Endometrium (tissue), 2 donors: ENCODE data around the gene ALX4.

Experiments
- FAIRE-seq: peaks from 2 replicates; lab custom pipeline; 2012; peaks lifted over from hg19 to GRCh38; lab: Jason Lieb, UNC
- donor health status: control.
- donor health status: control.

The ALX4 gene

DNA sequence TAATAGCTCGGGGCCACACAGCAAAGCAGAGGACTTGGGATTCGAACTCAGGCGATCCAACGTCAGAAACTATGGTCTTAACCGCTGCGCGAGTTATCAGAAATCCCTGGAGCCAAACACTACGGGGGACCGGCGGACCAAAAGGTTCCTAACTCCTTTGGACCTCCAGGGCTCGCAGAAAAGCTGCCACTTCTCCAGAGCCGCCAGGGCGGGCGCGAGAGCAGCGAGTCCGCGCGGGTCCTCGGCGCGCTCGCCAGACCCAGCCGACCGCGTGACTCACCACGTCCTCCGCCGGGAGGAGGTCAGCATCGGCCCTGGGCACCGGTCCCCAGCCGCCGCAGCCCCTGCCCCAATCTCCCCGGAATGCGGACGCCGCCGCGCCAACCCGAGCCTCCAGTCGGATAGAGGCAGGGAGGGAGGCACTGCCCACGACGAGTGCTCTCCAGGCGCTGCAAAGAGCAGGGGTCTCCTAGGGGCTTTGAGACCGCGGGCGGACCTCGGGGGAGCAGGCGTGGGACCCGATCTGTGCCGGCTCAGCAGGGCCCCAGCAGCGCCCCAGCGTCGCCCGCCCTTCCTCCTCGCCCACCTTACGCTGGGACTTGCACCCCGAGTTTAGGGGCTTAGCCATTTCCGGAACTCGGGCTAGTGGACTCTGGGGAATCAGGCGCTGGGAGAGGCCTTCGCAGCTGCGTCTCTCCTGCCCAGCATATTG is 6.2 kb upstream of the ALX4 start:
- FAIRE-seq = no peak

DNA sequence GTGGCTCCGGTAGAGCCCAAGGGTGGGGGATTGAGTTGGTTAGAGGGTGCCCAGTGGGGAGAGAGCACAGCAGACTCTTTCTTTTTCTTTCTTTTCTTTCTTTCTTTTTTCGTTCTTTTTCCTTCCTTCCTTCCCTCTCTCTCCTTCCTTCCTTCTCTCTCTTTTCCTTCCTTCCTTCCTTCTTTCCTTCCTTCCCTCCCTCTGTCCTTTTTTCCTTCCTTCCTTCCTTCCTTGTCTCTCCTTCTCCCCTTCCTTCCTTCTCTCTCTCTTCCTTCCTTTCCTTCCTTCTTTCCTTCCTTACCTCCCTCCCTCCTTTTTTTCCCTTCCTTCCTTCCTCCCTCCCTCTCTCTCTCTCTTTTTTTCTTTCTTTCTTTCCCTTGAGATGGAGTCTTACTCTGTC is 4.8 kb upstream of the ALX4 start:
- no peak for FAIRE-seq

DNA sequence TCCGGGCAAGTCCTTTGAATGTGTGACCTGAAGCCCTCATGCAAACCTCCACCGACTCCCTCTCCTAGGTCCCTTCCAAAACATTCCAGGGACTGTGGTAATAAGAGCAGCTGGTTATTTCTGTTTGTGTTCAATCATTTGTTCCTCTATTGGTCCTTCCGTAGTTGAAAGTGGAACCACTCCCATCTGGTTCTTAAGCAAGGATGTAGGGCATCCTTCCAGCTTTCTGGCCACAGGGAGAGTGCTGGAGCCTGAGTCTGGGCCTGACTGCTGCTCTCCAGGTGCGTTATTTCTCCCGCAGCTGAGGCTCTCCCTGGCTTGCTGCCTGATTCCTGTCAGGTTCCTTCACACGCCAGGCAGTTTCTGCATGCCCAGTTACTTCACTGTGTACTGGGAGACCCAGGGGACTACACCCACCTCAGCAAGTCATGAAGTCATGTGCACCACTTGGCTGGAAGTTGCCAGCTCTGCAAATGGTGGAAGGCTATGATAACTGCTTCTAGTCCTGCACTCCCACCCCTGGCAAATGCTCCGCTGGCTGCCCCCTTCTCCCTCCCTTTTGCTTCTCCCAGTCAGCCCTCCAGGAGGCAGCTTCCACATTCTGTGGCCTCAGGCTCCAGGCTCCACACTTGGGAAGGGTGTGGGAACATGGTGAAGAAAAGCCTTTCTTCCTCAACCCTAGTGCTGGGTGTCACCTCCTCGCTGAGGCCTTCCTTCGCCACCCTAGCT is 4.0 kb upstream of the ALX4 start:
- no peak for FAIRE-seq

DNA sequence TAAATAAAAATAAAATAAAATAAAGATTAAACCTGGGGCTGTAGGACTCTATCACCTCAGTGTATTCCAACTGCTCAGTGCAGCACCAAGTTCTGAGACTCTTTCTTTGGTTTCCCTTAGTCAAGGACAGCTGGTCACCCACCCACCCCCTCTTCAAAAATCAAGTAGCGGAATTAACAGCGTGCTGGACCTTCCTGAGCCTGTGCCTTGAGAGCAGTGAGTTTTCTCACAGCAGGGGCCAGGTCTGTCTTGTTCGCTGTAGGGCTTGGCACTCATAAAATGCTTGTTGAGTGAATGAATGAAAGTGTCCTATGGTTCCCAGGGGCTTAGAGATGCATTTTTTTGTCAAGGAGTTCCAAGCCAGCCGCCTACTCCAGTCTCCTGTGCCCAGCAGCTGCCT is 2.9 kb upstream of the ALX4 start:
- FAIRE-seq = no peak

DNA sequence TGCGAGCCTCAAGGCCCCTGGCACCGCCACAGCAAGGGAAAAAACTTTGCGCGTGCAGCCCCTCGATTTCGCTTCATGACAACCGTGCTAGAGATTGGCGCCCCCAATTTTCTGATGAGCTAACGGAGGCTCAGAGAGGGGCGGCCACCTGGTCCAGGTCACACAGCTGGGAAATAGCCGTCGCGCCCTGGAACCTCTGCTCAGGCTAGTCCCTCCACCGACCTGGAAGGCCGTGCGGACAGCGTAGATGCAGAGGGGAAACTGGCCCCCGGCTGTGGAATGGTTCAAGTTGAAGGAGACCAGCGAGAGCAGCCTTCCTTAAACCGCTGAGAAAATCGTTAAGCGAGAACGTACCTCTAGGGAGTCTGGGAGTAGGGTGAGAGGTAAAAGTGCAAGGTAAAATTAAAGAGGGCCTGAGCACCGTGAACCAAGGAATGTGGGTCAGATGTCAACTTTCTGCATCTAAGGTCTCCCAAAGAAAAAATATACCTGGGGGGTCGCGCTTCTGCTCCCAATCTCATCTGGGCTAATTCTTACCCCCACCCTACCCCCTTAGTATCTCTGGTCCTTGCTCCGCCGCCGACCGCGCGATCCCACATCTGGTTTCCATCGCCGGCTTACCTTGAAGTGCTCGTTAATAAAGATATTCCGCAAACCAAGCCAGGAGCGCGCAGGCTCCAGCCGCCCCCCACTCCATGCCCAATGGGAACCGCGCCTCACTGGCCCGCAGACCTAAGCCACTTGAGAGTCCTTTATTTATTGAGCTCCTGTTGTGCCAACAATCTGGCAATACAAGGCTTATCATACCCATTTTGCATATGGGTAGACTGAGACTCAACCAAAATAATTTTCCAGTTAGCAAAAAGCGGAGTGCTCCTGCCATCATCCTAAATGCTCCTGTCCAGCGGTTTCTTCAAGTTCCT is 1.7 kb upstream of the ALX4 start:
- no peak for FAIRE-seq

DNA sequence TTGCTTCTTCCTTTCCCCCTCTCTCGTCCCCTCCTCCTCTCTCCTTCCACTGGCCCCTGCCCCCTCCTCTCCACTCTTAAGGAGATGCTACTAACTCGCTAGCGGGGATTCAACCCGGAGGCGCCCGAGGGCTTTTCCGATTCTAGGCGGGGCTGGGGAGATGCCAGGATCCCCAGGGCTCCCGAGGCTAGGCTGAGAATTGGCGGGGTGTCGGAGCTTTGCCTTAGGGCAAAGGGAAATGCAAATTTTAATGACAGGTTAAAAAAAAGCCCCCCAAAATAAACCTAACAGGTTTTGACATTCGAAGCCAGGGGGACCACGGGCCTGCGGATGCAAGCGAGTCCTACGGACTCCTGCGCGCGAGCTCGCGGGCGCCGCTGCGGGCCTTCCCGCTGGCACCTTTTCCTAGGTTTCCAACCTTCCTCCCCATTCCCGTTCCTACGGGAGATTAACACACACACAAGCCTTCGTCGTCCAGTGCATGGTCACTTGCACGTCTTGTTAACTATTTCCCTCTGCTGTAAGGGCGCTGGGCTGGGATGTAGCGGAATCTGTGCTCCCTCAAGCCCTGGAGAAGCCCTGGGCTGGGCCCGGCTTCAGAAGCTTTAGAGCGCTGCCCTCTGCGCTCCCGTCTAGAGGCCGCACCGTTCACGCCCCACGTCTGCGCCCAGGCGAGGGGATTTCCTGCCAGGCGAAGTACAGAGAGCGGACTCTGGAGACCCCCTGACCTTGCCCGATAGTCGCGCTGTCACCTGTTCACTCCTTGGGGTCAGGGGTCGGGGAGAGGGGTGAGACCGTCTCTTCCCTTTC is 729 bp upstream of the ALX4 start:
- no peak for FAIRE-seq

DNA sequence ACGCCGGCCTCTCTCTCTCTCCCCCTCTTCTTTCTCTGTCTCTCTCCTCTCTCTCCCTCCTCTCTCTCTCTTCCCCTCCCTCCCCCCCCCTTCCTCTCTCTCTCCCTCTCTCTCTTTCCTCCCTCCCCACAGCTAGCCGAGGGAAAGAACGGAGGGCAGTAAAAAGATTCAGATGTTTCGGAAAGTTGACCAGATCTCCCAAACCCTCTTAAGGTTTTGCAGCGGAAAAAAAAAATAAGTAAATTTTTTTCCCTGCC is 195 bp upstream of the ALX4 start:
- no peak for FAIRE-seq

DNA sequence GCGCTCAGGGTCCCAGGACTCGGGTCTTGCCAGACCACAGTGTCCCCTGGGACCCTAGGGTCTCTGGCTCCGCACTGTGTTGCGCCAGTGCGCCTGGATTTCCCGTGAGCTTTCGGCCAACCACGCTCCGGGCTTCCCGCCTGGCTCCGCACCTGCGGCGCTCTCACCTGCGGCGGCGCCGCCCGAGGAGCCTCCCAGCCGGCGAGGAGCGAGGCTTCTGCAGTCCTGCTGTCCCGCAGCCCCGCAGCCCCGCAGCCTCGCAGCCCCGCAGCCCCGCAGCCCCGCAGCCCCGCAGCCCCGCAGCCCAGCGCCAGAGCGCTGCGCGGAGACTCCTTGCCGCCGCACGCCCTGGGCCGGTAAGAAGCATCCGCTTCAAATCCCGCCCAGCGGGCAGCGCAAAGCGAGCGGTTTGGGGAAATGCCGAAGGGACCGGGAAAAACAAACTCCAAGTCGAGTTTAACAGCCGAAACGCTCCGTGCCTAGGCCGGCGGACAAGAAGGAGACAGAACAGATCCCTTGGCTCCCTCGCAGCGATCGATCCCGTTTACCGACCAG is 939 bp downstream of the ALX4 start:
- no peak for FAIRE-seq

DNA sequence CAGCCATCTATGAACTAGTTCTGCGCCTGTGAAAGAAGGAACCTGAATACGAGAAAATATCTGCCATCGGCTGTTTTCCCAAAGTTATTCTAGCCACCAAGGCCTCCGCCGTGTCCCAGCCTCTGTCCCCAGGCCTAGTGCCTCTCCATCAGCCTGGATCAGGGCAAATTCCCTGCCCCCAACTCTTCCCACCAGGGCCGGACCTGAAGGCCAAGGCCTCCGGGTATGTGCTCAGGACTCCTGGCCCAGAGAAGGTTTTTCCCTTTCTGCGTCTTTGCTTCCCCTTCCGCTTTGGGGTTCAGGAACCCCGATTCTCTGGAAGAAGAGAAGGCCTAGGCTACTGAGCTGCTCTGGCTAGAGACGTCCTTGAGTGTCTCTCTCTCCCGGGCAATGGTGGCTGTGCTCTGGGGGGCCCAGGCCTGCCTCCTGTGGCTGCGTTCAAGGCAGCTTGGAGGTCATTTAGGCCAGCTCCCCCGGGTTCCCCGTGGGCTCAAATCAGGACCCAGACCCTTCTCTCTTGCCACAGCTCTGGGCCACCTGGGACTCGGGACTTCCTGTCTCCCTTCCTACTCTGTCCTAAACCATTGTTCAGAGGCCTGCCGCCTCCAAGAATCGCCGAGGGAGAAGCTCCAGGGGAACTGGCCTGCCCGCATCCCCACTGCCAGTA is 1.6 kb downstream of the ALX4 start:
- no peak for FAIRE-seq

DNA sequence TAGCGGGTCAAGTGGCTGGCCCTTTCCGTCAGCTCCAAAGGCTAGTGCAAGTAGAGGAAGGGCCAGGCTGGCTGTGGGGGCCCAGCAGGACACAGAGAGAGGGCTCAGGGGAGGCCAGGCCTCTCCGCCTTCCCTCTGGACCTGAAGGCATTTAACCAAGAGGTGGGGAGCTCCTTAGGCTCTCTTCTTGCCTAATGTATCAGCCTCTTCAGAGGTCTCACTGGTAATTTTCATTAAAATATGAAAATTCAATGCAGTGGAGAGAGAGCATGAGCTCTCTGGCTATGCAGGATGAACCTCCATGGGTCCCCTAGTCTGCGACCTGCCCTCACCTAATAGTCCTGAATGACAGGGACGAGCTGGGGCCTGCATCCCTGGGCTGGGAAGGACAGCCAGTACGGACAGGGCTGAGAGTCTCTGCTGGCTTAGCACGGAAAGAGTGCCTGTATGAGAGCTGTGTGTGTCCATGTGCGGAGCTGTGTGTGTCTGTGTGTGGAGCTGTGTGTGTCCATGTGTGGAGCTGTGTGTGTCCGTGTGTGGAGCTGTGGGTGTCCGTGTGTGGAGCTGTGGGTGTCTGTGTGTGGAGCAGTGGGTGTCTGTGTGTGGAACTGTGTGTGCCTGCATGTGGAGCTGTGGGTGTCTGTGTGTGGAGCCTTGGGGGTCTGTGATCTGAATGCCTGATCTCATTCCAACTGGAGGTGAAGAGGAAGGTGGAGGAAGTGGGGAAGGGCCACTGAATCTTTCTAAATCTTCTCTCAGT is 2.4 kb downstream of the ALX4 start:
- FAIRE-seq = no peak

DNA sequence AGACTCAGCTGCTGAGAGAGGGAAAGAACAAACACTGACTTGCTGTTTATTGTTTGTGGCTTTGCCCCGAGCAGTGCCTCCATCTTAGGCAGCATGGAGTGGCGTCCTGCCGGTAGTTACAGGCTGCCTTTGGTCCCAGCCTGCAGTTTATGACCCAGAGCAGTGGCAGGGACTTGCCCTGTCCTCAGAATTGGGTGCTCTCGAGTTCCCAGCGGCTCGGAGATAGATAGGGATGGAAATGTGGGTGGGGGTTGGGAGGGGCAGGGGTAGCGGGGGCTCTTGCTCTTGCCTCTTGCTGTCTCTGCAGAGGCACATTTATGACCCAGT is 3.1 kb downstream of the ALX4 start:
- FAIRE-seq = no peak

DNA sequence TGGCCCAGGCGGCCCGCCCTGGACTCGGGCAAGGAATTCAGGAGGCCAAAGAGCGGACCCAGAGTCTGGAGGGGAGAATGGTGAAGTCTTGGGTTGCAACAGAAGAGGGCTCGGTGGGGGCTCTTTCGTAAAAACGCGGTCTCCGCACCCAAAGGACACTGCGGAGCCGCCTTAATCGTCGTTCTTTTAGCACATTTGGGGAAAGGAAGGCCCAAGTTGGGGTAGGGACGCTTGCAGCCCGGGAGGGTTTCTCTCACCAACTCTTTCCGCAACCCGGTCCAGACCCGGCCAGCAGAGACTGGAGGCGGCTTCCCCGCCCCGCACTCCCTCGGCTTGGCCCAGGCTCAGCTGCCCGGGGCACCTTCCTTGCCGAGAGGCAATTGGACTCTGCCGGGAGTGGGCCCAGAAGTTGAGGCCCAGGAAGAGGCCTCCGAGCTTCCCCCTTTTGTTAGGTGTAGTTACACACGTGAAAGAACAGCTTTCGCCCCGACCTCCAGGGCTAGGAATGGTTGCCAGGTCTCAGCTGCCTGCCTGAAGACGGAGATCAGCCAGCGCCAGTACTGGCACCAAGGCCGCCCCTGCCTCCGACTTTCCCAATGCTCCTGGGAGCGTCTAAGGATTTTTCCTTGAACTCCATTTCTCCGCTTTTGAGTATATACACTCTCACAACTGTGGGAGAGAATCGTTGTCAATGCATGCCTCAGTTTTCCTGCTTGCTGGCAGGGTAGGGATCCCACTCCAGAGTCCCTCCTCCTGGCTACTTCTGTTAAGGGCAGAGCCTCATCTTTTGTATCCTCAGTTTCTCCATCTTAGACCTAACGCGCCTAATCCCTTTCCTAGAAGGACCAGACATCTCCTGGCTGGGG is 3.7 kb downstream of the ALX4 start:
- FAIRE-seq = no peak

DNA sequence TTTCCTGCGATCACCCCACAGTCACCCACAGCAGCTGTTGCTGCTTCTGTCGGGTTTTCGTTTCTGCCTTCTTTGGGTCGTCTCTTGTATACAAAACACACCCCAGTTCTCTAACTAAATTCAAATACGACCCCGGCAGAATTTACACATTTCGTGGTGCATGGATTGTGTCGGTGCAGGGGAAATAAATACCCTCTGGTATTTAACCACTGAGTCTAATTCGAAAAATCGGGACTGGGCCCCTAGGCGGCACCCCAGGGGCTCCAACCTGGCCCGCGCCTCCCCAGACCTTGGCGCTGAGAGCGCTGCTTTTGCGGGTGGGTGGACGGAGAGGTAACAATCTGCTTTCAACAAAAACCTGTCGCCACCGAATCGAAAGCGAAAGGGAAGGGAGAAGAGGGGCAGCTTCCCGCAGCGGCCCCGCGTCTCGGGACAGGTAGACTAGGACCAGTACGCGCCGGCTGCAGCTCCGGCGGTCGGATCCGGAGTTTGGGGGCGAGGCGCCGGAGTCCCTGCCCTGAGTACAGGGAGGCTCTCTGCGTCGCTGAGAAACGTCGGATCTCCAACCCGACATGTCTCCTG is 4.4 kb downstream of the ALX4 start:
- no peak for FAIRE-seq

DNA sequence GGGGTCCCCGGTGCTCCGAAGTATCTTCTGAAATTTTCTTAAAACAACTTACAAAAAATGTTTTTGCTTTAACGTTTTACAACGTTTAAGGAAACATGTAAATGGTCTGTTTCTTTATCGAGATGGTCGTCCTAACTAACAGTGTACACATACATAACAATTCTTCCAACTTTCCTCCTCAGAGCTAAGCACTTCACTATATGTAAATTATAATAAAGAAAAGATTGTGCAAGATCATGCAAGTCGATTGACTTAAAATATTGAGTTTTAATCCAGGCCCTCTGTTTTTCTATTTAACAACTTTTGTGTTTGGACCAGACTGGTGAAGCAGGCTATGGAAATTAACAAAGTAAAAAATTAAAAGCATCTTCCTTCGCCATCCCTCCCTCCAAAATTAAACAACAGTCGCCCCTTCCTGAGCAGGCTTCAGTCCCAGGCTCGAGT is 4.9 kb downstream of the ALX4 start:
- FAIRE-seq = no peak

DNA sequence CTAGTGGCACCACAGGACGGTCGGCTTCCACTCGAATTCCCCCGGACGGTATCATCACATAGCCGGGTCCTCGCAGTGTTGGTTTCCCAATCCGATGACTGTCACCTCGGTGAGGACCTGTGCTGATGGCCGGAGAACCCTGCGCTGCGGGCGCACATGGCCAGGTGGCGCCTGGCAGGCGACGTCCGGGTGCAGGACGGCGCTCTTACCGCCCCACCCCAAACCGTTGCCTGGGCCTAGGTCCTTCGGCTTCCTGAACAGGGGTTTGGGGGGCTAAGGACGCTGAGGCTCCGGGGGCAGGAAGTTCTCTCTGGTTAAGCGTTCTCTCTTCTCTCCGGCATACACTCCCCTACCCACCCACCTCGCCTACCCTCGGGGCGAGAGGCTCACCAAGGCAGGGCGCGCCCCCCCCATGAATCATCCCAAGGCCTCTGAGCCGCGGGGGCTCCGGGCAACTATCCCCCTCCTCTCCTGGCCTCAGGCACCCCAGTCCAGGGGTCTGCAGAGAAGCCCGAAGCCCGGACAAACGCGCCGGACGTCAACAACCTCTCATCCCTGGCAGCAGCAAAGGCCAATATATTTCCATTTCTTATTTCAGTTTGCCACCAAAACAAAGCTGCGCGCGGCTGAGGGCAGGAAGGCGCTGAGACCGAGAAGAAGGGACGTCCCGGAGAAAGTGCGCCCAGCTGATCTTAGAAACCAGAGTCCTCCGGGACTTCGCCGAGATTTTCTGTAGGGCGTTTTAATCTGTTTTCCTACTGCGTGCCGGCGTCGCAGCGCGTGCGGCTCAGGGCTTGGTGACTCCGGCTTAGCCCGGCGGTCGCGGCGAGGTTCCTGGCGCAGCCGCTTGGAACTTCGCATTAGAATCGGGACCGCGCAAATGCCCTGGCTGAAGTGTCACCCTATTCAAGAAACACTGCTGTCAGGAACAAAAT is 5.6 kb downstream of the ALX4 start:
- no peak for FAIRE-seq

DNA sequence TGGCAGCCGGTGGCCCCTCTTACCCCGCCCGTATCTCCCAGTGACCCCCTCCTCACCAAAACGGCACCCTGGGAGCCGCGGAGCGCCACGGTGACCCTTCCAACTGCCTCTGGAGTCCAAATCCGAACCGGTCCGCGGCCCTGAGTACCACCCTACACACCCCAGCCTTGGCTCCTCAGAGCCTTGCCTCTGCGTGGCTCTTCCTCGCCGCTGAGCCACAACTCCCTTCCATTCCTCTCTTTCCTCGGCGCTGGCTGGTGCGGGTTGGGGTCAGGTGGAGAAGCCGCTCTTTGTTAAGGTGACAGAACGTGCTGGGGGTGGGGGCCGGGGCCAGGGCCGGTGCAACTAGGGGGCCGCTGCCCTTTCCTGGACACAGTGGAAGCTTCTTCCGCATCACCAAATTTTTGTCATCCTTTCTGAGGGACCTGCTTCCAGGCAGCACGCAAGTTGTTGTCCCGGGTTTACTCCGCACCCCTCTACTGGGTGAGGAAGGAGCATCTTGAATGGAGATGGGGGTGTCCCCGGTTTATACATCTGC is 6.5 kb downstream of the ALX4 start:
- FAIRE-seq = no peak

DNA sequence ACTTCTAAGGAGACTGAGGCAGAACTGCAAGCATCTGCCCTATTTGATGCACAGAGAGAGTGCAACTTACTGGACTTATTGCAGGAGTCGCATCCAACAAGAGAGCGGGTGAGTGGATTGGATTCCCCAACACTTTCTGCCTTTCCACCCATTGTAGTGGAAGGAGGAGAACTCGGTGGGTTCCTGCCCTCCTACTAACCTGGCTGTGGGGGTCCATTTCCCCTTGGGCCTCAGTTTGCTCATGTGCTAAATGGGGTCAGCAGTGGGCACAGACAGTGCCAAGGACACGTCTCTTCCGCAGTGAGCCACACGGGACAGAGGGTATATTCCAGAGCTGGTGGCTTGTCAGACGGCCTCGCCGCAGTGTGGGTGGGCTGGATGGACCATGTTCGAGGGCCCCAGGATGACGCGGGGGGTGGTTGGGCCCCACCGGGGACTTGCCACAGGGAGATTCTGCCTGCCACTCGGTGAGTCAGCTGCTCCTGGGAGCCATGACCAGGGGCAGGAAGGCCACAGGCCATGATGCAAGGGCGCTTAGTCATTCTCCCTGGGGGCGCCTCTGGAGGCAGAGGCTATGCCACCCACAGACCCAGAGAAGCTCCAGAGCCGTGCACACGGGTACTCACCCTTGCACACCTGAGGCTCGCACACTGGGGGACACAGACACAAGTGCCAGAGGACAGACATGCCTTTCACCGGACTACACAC is 8.2 kb downstream of the ALX4 start:
- FAIRE-seq = no peak
